ENCODE data around the gene KLF12. TPM values are rescaled to one million over a fixed set of nuclear protein-coding genes. Genes with fewer than 3 reads are reported as not detected.

KLF12 gene
- total RNA-seq, 1 experiment from 2014 or later: 14.0 TPM

DNA sequence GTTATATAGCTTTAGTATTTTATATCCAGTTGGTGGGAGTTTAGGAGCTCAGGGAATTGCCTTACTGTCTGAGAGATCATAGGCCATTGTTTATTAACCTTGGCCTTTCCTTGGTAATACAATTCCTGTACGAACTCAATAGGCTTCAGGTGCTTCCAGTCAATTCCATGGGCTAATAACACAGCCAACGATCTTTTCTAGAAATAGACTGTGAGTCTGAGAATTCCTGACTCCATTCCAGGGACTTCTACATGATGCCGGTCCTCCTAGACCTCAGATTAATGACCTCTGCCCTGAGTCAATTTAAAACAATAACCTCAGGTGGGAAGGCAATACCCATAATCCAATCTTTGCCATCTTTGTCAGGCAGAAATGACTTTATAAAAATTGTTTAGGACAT lies 39.6 kb upstream of the KLF12 start:
- DNase-seq: no peak
- Mint-ChIP-seq H3K27me3 (ENCODE audit: insufficient read depth, unreplicated experiment) (no peaks in the 10 kb centered on the region), H3K9me3 (ENCODE audit: unreplicated experiment) (no peaks in the 10 kb centered on the region), H3K36me3 (ENCODE audit: insufficient read depth, unreplicated experiment) (no peaks in the 10 kb centered on the region), H3K27ac (ENCODE audit: unreplicated experiment) (no peak overlapping the region), H3K4me3 (ENCODE audit: unreplicated experiment) (no peak overlapping the region), H3K4me1 (ENCODE audit: low read depth, unreplicated experiment) (no peaks in the 10 kb centered on the region)
- Histone ChIP-seq H3K36me3 (ENCODE audit: control insufficient read depth, insufficient read depth, low read length) (no peaks in the 10 kb centered on the region), H3K4me3 (ENCODE audit: low read depth, low read length) (no peak overlapping the region), H3K9me3 (no peaks in the 10 kb centered on the region), H3K4me1 (no peaks in the 10 kb centered on the region), H3K27me3 (replicated peaks; ENCODE audit: control insufficient read depth, insufficient read depth, low read length) (no peaks in the 10 kb centered on the region)
- POLR2A ChIA-PET: no interaction called here
- TF ChIP-seq, protein P1, sequence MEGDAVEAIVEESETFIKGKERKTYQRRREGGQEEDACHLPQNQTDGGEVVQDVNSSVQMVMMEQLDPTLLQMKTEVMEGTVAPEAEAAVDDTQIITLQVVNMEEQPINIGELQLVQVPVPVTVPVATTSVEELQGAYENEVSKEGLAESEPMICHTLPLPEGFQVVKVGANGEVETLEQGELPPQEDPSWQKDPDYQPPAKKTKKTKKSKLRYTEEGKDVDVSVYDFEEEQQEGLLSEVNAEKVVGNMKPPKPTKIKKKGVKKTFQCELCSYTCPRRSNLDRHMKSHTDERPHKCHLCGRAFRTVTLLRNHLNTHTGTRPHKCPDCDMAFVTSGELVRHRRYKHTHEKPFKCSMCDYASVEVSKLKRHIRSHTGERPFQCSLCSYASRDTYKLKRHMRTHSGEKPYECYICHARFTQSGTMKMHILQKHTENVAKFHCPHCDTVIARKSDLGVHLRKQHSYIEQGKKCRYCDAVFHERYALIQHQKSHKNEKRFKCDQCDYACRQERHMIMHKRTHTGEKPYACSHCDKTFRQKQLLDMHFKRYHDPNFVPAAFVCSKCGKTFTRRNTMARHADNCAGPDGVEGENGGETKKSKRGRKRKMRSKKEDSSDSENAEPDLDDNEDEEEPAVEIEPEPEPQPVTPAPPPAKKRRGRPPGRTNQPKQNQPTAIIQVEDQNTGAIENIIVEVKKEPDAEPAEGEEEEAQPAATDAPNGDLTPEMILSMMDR (IDR thresholded peaks at IDR 0.05; ENCODE audit: insufficient read depth in 1 of 2, low read depth in 1 of 2, low read length in 1 of 2, severe bottlenecking in 1 of 2, unreplicated experiment in 1 of 2): no peak
- no TSS peak for BruUV-seq (replicated peaks)
- intact Hi-C loops (cut with micrococcal nuclease; ENCODE audit: unreplicated experiment): no loop called here
- CTCF ChIA-PET: no interaction called here

DNA sequence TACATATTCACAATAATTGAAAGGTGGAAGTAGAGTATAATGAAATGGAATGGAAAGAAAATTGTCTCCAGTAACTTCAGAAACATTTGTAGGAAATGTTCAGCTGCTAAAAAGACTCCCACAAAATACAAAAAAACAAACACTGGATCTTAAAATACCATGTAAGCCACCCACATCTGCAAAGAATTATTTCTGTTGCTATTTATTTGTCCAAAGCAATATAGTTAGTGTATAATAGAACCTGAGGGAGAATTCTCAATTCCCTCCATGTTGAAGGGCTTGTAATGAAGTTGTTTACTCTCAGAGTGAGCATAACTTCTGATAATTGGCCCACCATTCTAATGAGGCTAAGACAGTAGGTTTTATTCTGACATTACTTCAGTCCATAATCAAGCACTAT lies 37.4 kb upstream of the KLF12 start:
- H3K27me3 Mint-ChIP-seq (ENCODE audit: insufficient read depth, unreplicated experiment): no peaks in the 10 kb centered on the region
- H3K36me3 Mint-ChIP-seq (ENCODE audit: insufficient read depth, unreplicated experiment): no peaks in the 10 kb centered on the region
- POLR2A ChIA-PET: no interaction called here
- Histone ChIP-seq H3K4me3 (ENCODE audit: low read depth, low read length) (no peak overlapping the region), H3K27me3 (replicated peaks; ENCODE audit: control insufficient read depth, insufficient read depth, low read length) (no peaks in the 10 kb centered on the region), H3K9me3 (no peaks in the 10 kb centered on the region), H3K36me3 (ENCODE audit: control insufficient read depth, insufficient read depth, low read length) (no peaks in the 10 kb centered on the region), H3K4me1 (no peaks in the 10 kb centered on the region)
- no peak for DNase-seq
- TF ChIP-seq, protein P1 (IDR thresholded peaks at IDR 0.05; ENCODE audit: insufficient read depth in 1 of 2, low read depth in 1 of 2, low read length in 1 of 2, severe bottlenecking in 1 of 2, unreplicated experiment in 1 of 2): no peak
- CTCF ChIA-PET: no interaction called here
- BruUV-seq (replicated peaks): no TSS peak
- H3K9me3 Mint-ChIP-seq (ENCODE audit: unreplicated experiment): no peaks in the 10 kb centered on the region
- peaks cover 10% of the 10 kb centered on the region for H3K4me1 Mint-ChIP-seq (ENCODE audit: low read depth, unreplicated experiment)
- no peak overlapping the region for H3K4me3 Mint-ChIP-seq (ENCODE audit: unreplicated experiment)
- intact Hi-C loops (cut with micrococcal nuclease; ENCODE audit: unreplicated experiment): no loop called here
- H3K27ac Mint-ChIP-seq (ENCODE audit: unreplicated experiment): no peak overlapping the region

DNA sequence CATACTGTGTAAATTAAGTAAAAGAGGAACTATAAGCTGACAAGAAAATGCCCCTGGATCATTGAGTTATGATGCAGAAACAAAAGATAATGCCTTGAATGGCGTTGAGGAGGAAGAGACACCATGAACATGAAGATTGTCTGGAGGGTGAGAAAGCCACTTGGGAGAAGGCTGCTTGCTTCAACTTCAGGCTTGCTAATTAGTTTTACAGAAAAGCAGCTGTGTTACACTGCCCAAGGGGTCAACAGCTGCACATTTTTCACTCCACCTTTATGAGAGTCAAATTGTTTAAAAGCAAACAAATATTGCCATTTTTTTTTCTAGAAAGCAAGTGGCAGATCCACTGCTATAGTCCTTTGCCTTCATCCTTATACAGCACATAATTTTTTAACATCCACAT lies 35.5 kb upstream of the KLF12 start:
- H3K4me3 Mint-ChIP-seq (ENCODE audit: unreplicated experiment): no peak overlapping the region
- CTCF ChIA-PET: no interaction called here
- Histone ChIP-seq H3K36me3 (ENCODE audit: control insufficient read depth, insufficient read depth, low read length) (no peaks in the 10 kb centered on the region), H3K4me3 (ENCODE audit: low read depth, low read length) (no peak overlapping the region), H3K27me3 (replicated peaks; ENCODE audit: control insufficient read depth, insufficient read depth, low read length) (no peaks in the 10 kb centered on the region), H3K9me3 (no peaks in the 10 kb centered on the region), H3K4me1 (no peaks in the 10 kb centered on the region)
- H3K4me1 Mint-ChIP-seq (ENCODE audit: low read depth, unreplicated experiment): peaks cover 10% of the 10 kb centered on the region
- no peak overlapping the region for H3K27ac Mint-ChIP-seq (ENCODE audit: unreplicated experiment)
- BruUV-seq (replicated peaks): no TSS peak
- intact Hi-C loops (cut with micrococcal nuclease; ENCODE audit: unreplicated experiment): loop anchor here (10.0 kb wide), 1 partner anchor 115 kb away; no protein-coding TSS in a partner anchor
- TF ChIP-seq, protein P1 (IDR thresholded peaks at IDR 0.05; ENCODE audit: insufficient read depth in 1 of 2, low read depth in 1 of 2, low read length in 1 of 2, severe bottlenecking in 1 of 2, unreplicated experiment in 1 of 2): no peak
- no peak for DNase-seq
- no peaks in the 10 kb centered on the region for H3K36me3 Mint-ChIP-seq (ENCODE audit: insufficient read depth, unreplicated experiment)
- POLR2A ChIA-PET: no interaction called here
- no peaks in the 10 kb centered on the region for H3K27me3 Mint-ChIP-seq (ENCODE audit: insufficient read depth, unreplicated experiment)
- H3K9me3 Mint-ChIP-seq (ENCODE audit: unreplicated experiment): no peaks in the 10 kb centered on the region

Measured in Caco-2 (cell line).